ENCODE results near the gene ANKS1B.

DNA sequence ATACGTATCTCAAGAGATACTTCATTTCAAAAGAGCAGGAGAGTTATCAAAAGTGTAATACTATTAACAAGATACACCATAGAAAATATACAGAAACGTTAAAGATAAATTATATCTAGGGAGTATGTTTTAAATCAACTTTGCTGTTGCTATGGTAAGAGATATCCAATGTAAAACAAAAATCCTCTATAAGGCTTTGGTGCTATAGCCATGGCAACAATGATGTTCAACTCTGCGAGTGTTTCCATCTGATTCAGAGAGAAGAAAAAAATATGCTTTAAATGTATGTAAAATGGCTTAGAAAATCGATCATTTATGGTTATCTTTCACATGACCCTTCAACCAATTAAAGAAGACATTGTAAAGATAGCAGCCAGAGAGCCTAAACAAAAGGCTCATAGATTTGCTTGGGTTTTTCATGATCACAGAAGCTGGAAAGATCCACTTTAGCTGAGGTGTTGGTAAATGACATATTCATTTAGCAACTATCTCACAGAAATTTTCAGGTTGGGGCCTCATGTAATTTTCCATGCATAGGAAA is 724.2 kb downstream of the ANKS1B start:
- TF ChIP-seq, protein P1, sequence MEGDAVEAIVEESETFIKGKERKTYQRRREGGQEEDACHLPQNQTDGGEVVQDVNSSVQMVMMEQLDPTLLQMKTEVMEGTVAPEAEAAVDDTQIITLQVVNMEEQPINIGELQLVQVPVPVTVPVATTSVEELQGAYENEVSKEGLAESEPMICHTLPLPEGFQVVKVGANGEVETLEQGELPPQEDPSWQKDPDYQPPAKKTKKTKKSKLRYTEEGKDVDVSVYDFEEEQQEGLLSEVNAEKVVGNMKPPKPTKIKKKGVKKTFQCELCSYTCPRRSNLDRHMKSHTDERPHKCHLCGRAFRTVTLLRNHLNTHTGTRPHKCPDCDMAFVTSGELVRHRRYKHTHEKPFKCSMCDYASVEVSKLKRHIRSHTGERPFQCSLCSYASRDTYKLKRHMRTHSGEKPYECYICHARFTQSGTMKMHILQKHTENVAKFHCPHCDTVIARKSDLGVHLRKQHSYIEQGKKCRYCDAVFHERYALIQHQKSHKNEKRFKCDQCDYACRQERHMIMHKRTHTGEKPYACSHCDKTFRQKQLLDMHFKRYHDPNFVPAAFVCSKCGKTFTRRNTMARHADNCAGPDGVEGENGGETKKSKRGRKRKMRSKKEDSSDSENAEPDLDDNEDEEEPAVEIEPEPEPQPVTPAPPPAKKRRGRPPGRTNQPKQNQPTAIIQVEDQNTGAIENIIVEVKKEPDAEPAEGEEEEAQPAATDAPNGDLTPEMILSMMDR (IDR thresholded peaks at IDR 0.05; ENCODE audit: insufficient read depth, low read depth, low read length): no peak
- no peak for TF ChIP-seq EZH2 (IDR thresholded peaks at IDR 0.05; ENCODE audit: insufficient read depth, low read length)
